ENCODE data around the gene HOXC12.

GRCh38 chr12:54000116-54001114 is 45.7 kb downstream of the HOXC12 start, which contains the start of gene HOXC9:
- TF ChIP-seq CTCF (IDR thresholded peaks at IDR 0.05; ENCODE audit: borderline replicate concordance, extremely low read depth, low read length, poor library complexity, severe bottlenecking) (no peak), EZH2 (IDR thresholded peaks at IDR 0.05; ENCODE audit: borderline replicate concordance, low read depth, low read length, severe bottlenecking) (no peak)
